Panc1 (cell line): ENCODE data around the gene EIF3L. TPM values are rescaled to one million over a fixed set of nuclear protein-coding genes. Genes with fewer than 3 reads are reported as not detected.

ENCODE experiments used
- ATAC-seq: fragments of 200-7000 bp; cut with Tn5 transposase; 2 replicates; pipeline ENCODE4 v1.9.1; 2020; ENCODE audit warnings: mild to moderate bottlenecking, moderate library complexity
- BruUV-seq: library from RNA; stranded (reverse); fragments of 400-500 nt; replicated peaks from 2 replicates; lab custom pipeline; 2021; lab: Mats Ljungman, UMichigan
- CTCF ChIA-PET: fragments of 300-600 bp; sonication (Branson Sonifier 250); formaldehyde crosslinking; loops from one replicate; lab custom pipeline; 2022; ENCODE audit warnings: antibody characterized with exemption; lab: Charles Lee
- POLR2A ChIA-PET: fragments of 300-600 bp; sonication (Branson Sonifier 250); formaldehyde crosslinking; loops from one replicate; lab custom pipeline; 2022; ENCODE audit warnings: antibody characterized with exemption; lab: Charles Lee
- DNase-seq: peaks from one replicate; pipeline ENCODE4 v3.0.0-alpha.2; 2010; ENCODE audit warnings: low read depth, low spot score
- H3K27ac ChIP-seq: 2 replicates; pipeline ENCODE4 v1.5.1; 2011; ENCODE audit warnings: mild to moderate bottlenecking, low read length, inconsistent platforms
- H3K27me3 ChIP-seq: fragments of 200-500 bp; sonication (Bioruptor generic); 2 replicates; pipeline ENCODE4 v1.6.0; 2014; ENCODE audit warnings: low read length, inconsistent platforms; ENCODE audit not compliant: control insufficient read depth, insufficient read depth
- H3K36me3 ChIP-seq: fragments of 200-500 bp; sonication (Bioruptor generic); 2 replicates; pipeline ENCODE4 v1.5.1; 2014; ENCODE audit warnings: inconsistent platforms, mild to moderate bottlenecking, low read length, moderate library complexity; ENCODE audit not compliant: control insufficient read depth, insufficient read depth
- H3K4me1 ChIP-seq: 2 replicates; pipeline ENCODE4 v1.5.1; 2011; ENCODE audit warnings: inconsistent platforms, mild to moderate bottlenecking, low read length, moderate library complexity; ENCODE audit not compliant: control insufficient read depth, insufficient read depth
- H3K4me3 ChIP-seq, 2 experiments: 2 replicates each; pipeline ENCODE4 v1.5.1; 2011 to 2012; ENCODE audit warnings: low read depth in 2 of 2, low read length in 2 of 2, mild to moderate bottlenecking in 2 of 2, inconsistent platforms in 1 of 2, moderate library complexity in 1 of 2
- H3K9me3 ChIP-seq: fragments of 200-500 bp; sonication (Bioruptor generic); 2 replicates; pipeline ENCODE4 v1.5.1; 2014; ENCODE audit warnings: low read depth, mild to moderate bottlenecking, inconsistent platforms, low read length, moderate library complexity; ENCODE audit not compliant: control insufficient read depth, insufficient read depth
- CTCF ChIP-seq: fragments of 450-650 bp; IDR thresholded peaks from 2 replicates; pipeline ENCODE4 v1.5.1; 2017; ENCODE audit warnings: mild to moderate bottlenecking
- POLR2AphosphoS5 ChIP-seq: IDR thresholded peaks from 2 replicates; pipeline ENCODE4 v1.6.1; 2012; ENCODE audit warnings: mild to moderate bottlenecking, low read depth, low read length, moderate library complexity
- REST ChIP-seq, 2 experiments: IDR thresholded peaks; 2 replicates each; pipeline ENCODE4 v1.6.1; 2011 to 2012; ENCODE audit warnings: low read depth in 2 of 2, control low read depth in 1 of 2, low read length in 1 of 2, mild to moderate bottlenecking in 1 of 2, moderate library complexity in 1 of 2; ENCODE audit not compliant: insufficient read depth in 1 of 2
- SIN3A ChIP-seq: IDR thresholded peaks from 2 replicates; pipeline ENCODE4 v1.6.1; 2012; ENCODE audit warnings: low read depth, mild to moderate bottlenecking, low read length, moderate library complexity, borderline replicate concordance; ENCODE audit not compliant: insufficient read depth
- TCF7L2 ChIP-seq: IDR thresholded peaks from 2 replicates; pipeline ENCODE4 v1.6.1; 2011; ENCODE audit warnings: mild to moderate bottlenecking, low read depth, low read length, inconsistent platforms
- in situ Hi-C: cut with HindIII; loops from 2 replicates; pipeline ENCODE4 v1.10.0; 2016; ENCODE audit warnings: low sequenced_read_pairs, low pct_unique_long_range_greater_than_20kb
- intact Hi-C: fragments of 100-400 bp; cut with micrococcal nuclease; formaldehyde crosslinking; loops from one replicate; pipeline ENCODE4 v1.10.0; 2022; ENCODE audit not compliant: unreplicated experiment
- total RNA-seq: library from RNA; stranded (reverse); gene quantifications from one replicate; pipeline ENCODE4 v1.2.1, GENCODE V29; 2021; ENCODE audit not compliant: unreplicated experiment

The EIF3L gene
- total RNA-seq, 1 experiment from 2014 or later, result 211 TPM

- Histone ChIP-seq H3K27ac (no peak overlapping the region), H3K9me3 (no peaks in the 10 kb centered on the region), H3K36me3 (no peaks in the 10 kb centered on the region), H3K4me1 (no peaks in the 10 kb centered on the region), H3K4me3 (no peak overlapping the region), H3K27me3 (no peaks in the 10 kb centered on the region)
- ATAC-seq, result no peak
- TF ChIP-seq CTCF (no peak), REST (IDR thresholded peaks at IDR 0.05; ENCODE audit: insufficient read depth in 1 of 2, low read depth in 2 of 2, low read length in 1 of 2) (no peak), POLR2AphosphoS5 (no peak), TCF7L2 (no peak), SIN3A (no peak)
- intact Hi-C loops (no loop called here), in situ Hi-C loops (no loop called here)
- no peak for DNase-seq
- ChIA-PET CTCF (interaction anchor here (0.6 kb wide), 1 partner anchor 21 kb away, joined by 3 read pairs; the partner anchor contains the start of gene MICALL1), POLR2A (no interaction called here)
- BruUV-seq, result no TSS peak
Measured at GRCh38 chr22:37926771-37927636, 77.8 kb downstream of the EIF3L start.

GRCh38 chr22:37927637-37927936 is 78.4 kb downstream of the EIF3L start:
- ChIA-PET CTCF (no interaction called here), POLR2A (no interaction called here)
- Histone ChIP-seq H3K36me3 (no peaks in the 10 kb centered on the region), H3K4me3 (no peak overlapping the region), H3K4me1 (no peaks in the 10 kb centered on the region), H3K27me3 (no peaks in the 10 kb centered on the region), H3K9me3 (no peaks in the 10 kb centered on the region), H3K27ac (no peak overlapping the region)
- DNase-seq, result no peak
- no peak for TF ChIP-seq REST (IDR thresholded peaks at IDR 0.05; ENCODE audit: insufficient read depth in 1 of 2, low read depth in 2 of 2, low read length in 1 of 2)
- no peak for TF ChIP-seq CTCF
- TF ChIP-seq SIN3A, result no peak
- TF ChIP-seq TCF7L2, result no peak
- TF ChIP-seq POLR2AphosphoS5, result no peak
- intact Hi-C loops, result no loop called here
- ATAC-seq, result no peak
- BruUV-seq, result no TSS peak
- in situ Hi-C loops, result no loop called here
